Neural cell (in vitro differentiated cells): ENCODE measurements around the gene MON1A.

ENCODE experiments used
- CTCF ChIP-seq: fragments of 450-650 bp; IDR thresholded peaks from 2 replicates; pipeline ENCODE4 v1.5.1; 2014; ENCODE audit warnings: antibody characterized with exemption, mild to moderate bottlenecking, moderate library complexity; ENCODE audit not compliant: poor library complexity, severe bottlenecking
- EP300 ChIP-seq: fragments of 450-650 bp; conservative IDR thresholded peaks from 2 replicates; pipeline ENCODE4 v1.6.1; 2014; ENCODE audit warnings: antibody characterized with exemption, mild to moderate bottlenecking, moderate library complexity; ENCODE audit not compliant: poor library complexity, severe bottlenecking
- EZH2 ChIP-seq: fragments of 200-600, 300-800 bp; shearing (Covaris generic), sonication (generic); IDR thresholded peaks from 2 replicates; pipeline ENCODE4 v1.6.1; 2014; ENCODE audit warnings: antibody characterized with exemption, low read length, borderline replicate concordance, mild to moderate bottlenecking; ENCODE audit not compliant: insufficient read depth, poor library complexity, severe bottlenecking
- SMC3 ChIP-seq: fragments of 450-650 bp; conservative IDR thresholded peaks from 2 replicates; pipeline ENCODE4 v1.6.1; 2014; ENCODE audit warnings: antibody characterized with exemption, mild to moderate bottlenecking, moderate library complexity; ENCODE audit not compliant: poor library complexity

- TF ChIP-seq EZH2 (no peak), CTCF (no peak), EP300 (no peak), SMC3 (no peak)
These were observed 36.8 kb upstream of the MON1A start for GRCh38 chr3:49966233-49966942.
